ENCODE measurements around the gene GSKIP. TPM values are rescaled to one million over a fixed set of nuclear protein-coding genes. Genes with fewer than 3 reads are reported as not detected.

Gene GSKIP
- total and polyA plus RNA-seq, 7 donors, result 5.7 to 19.7 (median 7.2) TPM

- H3K4me3 ChIP-seq, result no peak overlapping the region
- H3K36me3 ChIP-seq (ENCODE audit: insufficient read depth in 1 of 2, low read depth in 1 of 2), result peaks cover 0 to 28% of the 10 kb centered on the region in 2 donors
- 89 to 91% (median 90%) methylated on average over 3 of the region's 3 CpGs for WGBS, 3 donors
- H3K27ac ChIP-seq, result no peak overlapping the region
- DNase-seq (no peak), ATAC-seq (no peak)
- no peaks in the 10 kb centered on the region for H3K27me3 ChIP-seq (ENCODE audit: insufficient read depth in 3 of 3, low read length in 2 of 3)
- no peaks in the 10 kb centered on the region for H3K9me3 ChIP-seq
- intact Hi-C loops (cut with DNase I), result no loop called here
- no peak for TF ChIP-seq CTCF (IDR thresholded peaks at IDR 0.05)
- H3K4me1 ChIP-seq, result no peaks in the 10 kb centered on the region
Measured at GRCh38 chr14:96385385-96385784, 22.1 kb downstream of the GSKIP start.

DNA sequence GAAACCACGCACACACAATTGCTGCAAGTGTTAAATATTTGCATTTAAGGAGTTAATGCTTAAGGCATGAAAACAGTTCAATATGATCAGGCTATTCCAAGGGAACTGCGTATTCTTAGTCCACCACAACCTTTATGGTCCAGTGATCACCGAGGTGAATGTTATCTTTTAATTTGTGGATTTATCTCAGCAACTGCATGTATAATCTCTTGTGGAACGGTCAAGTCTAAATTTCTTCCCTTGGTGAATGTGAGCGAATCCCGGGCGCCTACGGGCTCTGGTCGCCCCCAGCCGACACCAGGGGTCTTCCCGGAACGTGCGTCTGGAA, 27.6 kb downstream of the GSKIP start:
- no peak for TF ChIP-seq CTCF (IDR thresholded peaks at IDR 0.05)
- peak in 1 of 4 donors; percentile 0 for ATAC-seq
- intact Hi-C loops (cut with DNase I), result loop anchor here in 1 of 2 donors (2.0 kb wide), 1 partner anchor 26 kb away; no protein-coding TSS in a partner anchor

GRCh38 chr14:96391293-96392118, 28.2 kb downstream of the GSKIP start:
- WGBS, 3 donors, result 0 to 1% (median 0%) methylated on average over 59 to 79 of the region's 79 CpGs
- Histone ChIP-seq H3K27ac (peak overlapping the region; percentile 50), H3K9me3 (no peaks in the 10 kb centered on the region), H3K4me3 (peak overlapping the region; percentile 85), H3K36me3 (ENCODE audit: insufficient read depth in 1 of 2, low read depth in 1 of 2) (no peaks in the 10 kb centered on the region), H3K27me3 (ENCODE audit: insufficient read depth in 3 of 3, low read length in 2 of 3) (no peaks in the 10 kb centered on the region), H3K4me1 (peaks cover 7% of the 10 kb centered on the region)
- no peak for TF ChIP-seq CTCF (IDR thresholded peaks at IDR 0.05)
- intact Hi-C loops (cut with DNase I), result loop anchor here (2.0 kb wide), 2 partner anchors 27 to 29 kb away; partner anchors contain the start of genes ATG2B (in 1 of the 2) and GSKIP (in 1 of the 2)
- DNase-seq (peak; percentile 98 to 99), ATAC-seq (peak; percentile 98 to 100 (median 99))

More for the DNA sequence above, 27.6 kb downstream of the GSKIP start:
- H3K27me3 ChIP-seq (ENCODE audit: insufficient read depth in 3 of 3, low read length in 2 of 3), result no peaks in the 10 kb centered on the region
- H3K27ac ChIP-seq, result peak overlapping the region; percentile 50
- no peaks in the 10 kb centered on the region for H3K9me3 ChIP-seq
- peaks cover 7% of the 10 kb centered on the region for H3K4me1 ChIP-seq
- WGBS, 3 donors, result 3 to 6% (median 4%) methylated on average over 13 of the region's 13 CpGs
- peak overlapping the region; percentile 85 for H3K4me3 ChIP-seq
- no peaks in the 10 kb centered on the region for H3K36me3 ChIP-seq (ENCODE audit: insufficient read depth in 1 of 2, low read depth in 1 of 2)
- no peak for DNase-seq

- DNase-seq (no peak), ATAC-seq (no peak)
- H3K27me3 ChIP-seq (ENCODE audit: insufficient read depth in 3 of 3, low read length in 2 of 3), result no peaks in the 10 kb centered on the region
- H3K4me3 ChIP-seq, result peak overlapping the region; percentile 85
- peaks cover 7% of the 10 kb centered on the region for H3K4me1 ChIP-seq
- no peak overlapping the region for H3K27ac ChIP-seq
- intact Hi-C loops (cut with DNase I), result loop anchor here in 1 of 2 donors (2.0 kb wide), 1 partner anchor 30 kb away; the partner anchor contains the start of genes ATG2B and GSKIP
- H3K9me3 ChIP-seq, result no peaks in the 10 kb centered on the region
- TF ChIP-seq CTCF (IDR thresholded peaks at IDR 0.05), result no peak
- no peaks in the 10 kb centered on the region for H3K36me3 ChIP-seq (ENCODE audit: insufficient read depth in 1 of 2, low read depth in 1 of 2)
- WGBS, 3 donors, result 57 to 82% (median 59%) methylated on average over 5 of the region's 5 CpGs
Measured at GRCh38 chr14:96393071-96393691, 29.9 kb downstream of the GSKIP start.
